Stimulated activated CD8-positive, alpha-beta memory T cell treated with anti-CD3 and anti-CD28 coated beads, Interleukin-15, amount 100 ng/mL, for 24 hours (primary cell): ENCODE data around the gene CLCN5.
"Not testable (repeated sequence)": the region's sequence is repeated elsewhere in the genome, so short reads cannot be mapped to it uniquely, and the experiment has no call there.

Source experiments
- DNase-seq: peaks from one replicate; pipeline ENCODE4 v3.0.0-alpha.2; 2020; ENCODE audit warnings: low read depth

Gene CLCN5

GRCh38 chrX:49996474-49996873 is 74.1 kb downstream of the CLCN5 start:
- DNase-seq: no peak

GRCh38 chrX:49999087-49999486 is 76.7 kb downstream of the CLCN5 start:
- DNase-seq: no peak

GRCh38 chrX:50000937-50001542 is 78.6 kb downstream of the CLCN5 start:
- DNase-seq: no peak

GRCh38 chrX:50002067-50002714 is 79.8 kb downstream of the CLCN5 start:
- DNase-seq: no peak

GRCh38 chrX:50003467-50003866 is 81.1 kb downstream of the CLCN5 start:
- no peak for DNase-seq

GRCh38 chrX:50003927-50004326 is 81.5 kb downstream of the CLCN5 start:
- DNase-seq: no peak

- not testable (repeated sequence) for DNase-seq
These were observed 103.2 kb downstream of the CLCN5 start for GRCh38 chrX:50025591-50025990.

GRCh38 chrX:50035126-50035525 is 112.7 kb downstream of the CLCN5 start:
- DNase-seq: no peak

- no peak for DNase-seq
These were observed 114.0 kb downstream of the CLCN5 start for GRCh38 chrX:50036426-50036825.

- no peak for DNase-seq
These were observed 123.4 kb downstream of the CLCN5 start for GRCh38 chrX:50045823-50046222.

GRCh38 chrX:50049228-50049627 is 126.8 kb downstream of the CLCN5 start:
- no peak for DNase-seq

- DNase-seq: no peak
These were observed 131.8 kb downstream of the CLCN5 start for GRCh38 chrX:50054147-50054546.

GRCh38 chrX:50066318-50066937 is 144.0 kb downstream of the CLCN5 start:
- DNase-seq: no peak

- DNase-seq: no peak
These were observed 145.3 kb downstream of the CLCN5 start for GRCh38 chrX:50067435-50068284.

GRCh38 chrX:50068285-50068563 is 145.8 kb downstream of the CLCN5 start:
- DNase-seq: no peak

- no peak for DNase-seq
These were observed 146.5 kb downstream of the CLCN5 start for GRCh38 chrX:50068893-50069292.

GRCh38 chrX:50071494-50071893 is 149.1 kb downstream of the CLCN5 start:
- no peak for DNase-seq

GRCh38 chrX:50072110-50072509 is 149.7 kb downstream of the CLCN5 start:
- DNase-seq: no peak

GRCh38 chrX:50073601-50074000 is 151.2 kb downstream of the CLCN5 start:
- no peak for DNase-seq

- no peak for DNase-seq
These were observed 153.4 kb downstream of the CLCN5 start for GRCh38 chrX:50075630-50076339.

- DNase-seq: no peak
These were observed 159.0 kb downstream of the CLCN5 start for GRCh38 chrX:50081282-50081889.

- DNase-seq: no peak
These were observed 160.3 kb downstream of the CLCN5 start for GRCh38 chrX:50082741-50083140.
